B cell (primary cell): ENCODE results near the gene NLGN1.

ENCODE experiments used
- EZH2 ChIP-seq: IDR thresholded peaks from 2 replicates; pipeline ENCODE4 v1.6.1; 2012; ENCODE audit warnings: borderline replicate concordance, low read depth, mild to moderate bottlenecking, moderate library complexity, low read length; ENCODE audit not compliant: insufficient read depth, poor library complexity, severe bottlenecking
- TF ChIP-seq, protein P1 (sequence below): fragments of 200-600 bp; IDR thresholded peaks from one replicate; pipeline ENCODE4 v1.8.0; 2022; ENCODE audit warnings: antibody characterized with exemption, mild to moderate bottlenecking

GRCh38 chr3:173410849-173411248, 13.3 kb downstream of the NLGN1 start:
- TF ChIP-seq, protein P1, sequence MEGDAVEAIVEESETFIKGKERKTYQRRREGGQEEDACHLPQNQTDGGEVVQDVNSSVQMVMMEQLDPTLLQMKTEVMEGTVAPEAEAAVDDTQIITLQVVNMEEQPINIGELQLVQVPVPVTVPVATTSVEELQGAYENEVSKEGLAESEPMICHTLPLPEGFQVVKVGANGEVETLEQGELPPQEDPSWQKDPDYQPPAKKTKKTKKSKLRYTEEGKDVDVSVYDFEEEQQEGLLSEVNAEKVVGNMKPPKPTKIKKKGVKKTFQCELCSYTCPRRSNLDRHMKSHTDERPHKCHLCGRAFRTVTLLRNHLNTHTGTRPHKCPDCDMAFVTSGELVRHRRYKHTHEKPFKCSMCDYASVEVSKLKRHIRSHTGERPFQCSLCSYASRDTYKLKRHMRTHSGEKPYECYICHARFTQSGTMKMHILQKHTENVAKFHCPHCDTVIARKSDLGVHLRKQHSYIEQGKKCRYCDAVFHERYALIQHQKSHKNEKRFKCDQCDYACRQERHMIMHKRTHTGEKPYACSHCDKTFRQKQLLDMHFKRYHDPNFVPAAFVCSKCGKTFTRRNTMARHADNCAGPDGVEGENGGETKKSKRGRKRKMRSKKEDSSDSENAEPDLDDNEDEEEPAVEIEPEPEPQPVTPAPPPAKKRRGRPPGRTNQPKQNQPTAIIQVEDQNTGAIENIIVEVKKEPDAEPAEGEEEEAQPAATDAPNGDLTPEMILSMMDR, result no peak
- TF ChIP-seq EZH2, result no peak
